Panc1 (cell line): ENCODE measurements around the gene CRTAC1. TPM values are rescaled to one million over a fixed set of nuclear protein-coding genes. Genes with fewer than 3 reads are reported as not detected.

Experiments
- ATAC-seq: fragments of 200-7000 bp; cut with Tn5 transposase; 2 replicates; pipeline ENCODE4 v1.9.1; 2020; ENCODE audit warnings: mild to moderate bottlenecking, moderate library complexity
- BruUV-seq: library from RNA; stranded (reverse); fragments of 400-500 nt; replicated peaks from 2 replicates; lab custom pipeline; 2021; lab: Mats Ljungman, UMichigan
- CTCF ChIA-PET: fragments of 300-600 bp; sonication (Branson Sonifier 250); formaldehyde crosslinking; loops from one replicate; lab custom pipeline; 2022; ENCODE audit warnings: antibody characterized with exemption; lab: Charles Lee
- POLR2A ChIA-PET: fragments of 300-600 bp; sonication (Branson Sonifier 250); formaldehyde crosslinking; loops from one replicate; lab custom pipeline; 2022; ENCODE audit warnings: antibody characterized with exemption; lab: Charles Lee
- DNase-seq: peaks from one replicate; pipeline ENCODE4 v3.0.0-alpha.2; 2010; ENCODE audit warnings: low read depth, low spot score
- H3K27ac ChIP-seq: 2 replicates; pipeline ENCODE4 v1.5.1; 2011; ENCODE audit warnings: mild to moderate bottlenecking, low read length, inconsistent platforms
- H3K27me3 ChIP-seq: fragments of 200-500 bp; sonication (Bioruptor generic); 2 replicates; pipeline ENCODE4 v1.6.0; 2014; ENCODE audit warnings: low read length, inconsistent platforms; ENCODE audit not compliant: control insufficient read depth, insufficient read depth
- H3K36me3 ChIP-seq: fragments of 200-500 bp; sonication (Bioruptor generic); 2 replicates; pipeline ENCODE4 v1.5.1; 2014; ENCODE audit warnings: inconsistent platforms, mild to moderate bottlenecking, low read length, moderate library complexity; ENCODE audit not compliant: control insufficient read depth, insufficient read depth
- H3K4me1 ChIP-seq: 2 replicates; pipeline ENCODE4 v1.5.1; 2011; ENCODE audit warnings: inconsistent platforms, mild to moderate bottlenecking, low read length, moderate library complexity; ENCODE audit not compliant: control insufficient read depth, insufficient read depth
- H3K4me3 ChIP-seq, 2 experiments: 2 replicates each; pipeline ENCODE4 v1.5.1; 2011 to 2012; ENCODE audit warnings: low read depth in 2 of 2, low read length in 2 of 2, mild to moderate bottlenecking in 2 of 2, inconsistent platforms in 1 of 2, moderate library complexity in 1 of 2
- H3K9me3 ChIP-seq: fragments of 200-500 bp; sonication (Bioruptor generic); 2 replicates; pipeline ENCODE4 v1.5.1; 2014; ENCODE audit warnings: low read depth, mild to moderate bottlenecking, inconsistent platforms, low read length, moderate library complexity; ENCODE audit not compliant: control insufficient read depth, insufficient read depth
- POLR2AphosphoS5 ChIP-seq: IDR thresholded peaks from 2 replicates; pipeline ENCODE4 v1.6.1; 2012; ENCODE audit warnings: mild to moderate bottlenecking, low read depth, low read length, moderate library complexity
- SIN3A ChIP-seq: IDR thresholded peaks from 2 replicates; pipeline ENCODE4 v1.6.1; 2012; ENCODE audit warnings: low read depth, mild to moderate bottlenecking, low read length, moderate library complexity, borderline replicate concordance; ENCODE audit not compliant: insufficient read depth
- TCF7L2 ChIP-seq: IDR thresholded peaks from 2 replicates; pipeline ENCODE4 v1.6.1; 2011; ENCODE audit warnings: mild to moderate bottlenecking, low read depth, low read length, inconsistent platforms
- in situ Hi-C: cut with HindIII; loops from 2 replicates; pipeline ENCODE4 v1.10.0; 2016; ENCODE audit warnings: low sequenced_read_pairs, low pct_unique_long_range_greater_than_20kb
- intact Hi-C: fragments of 100-400 bp; cut with micrococcal nuclease; formaldehyde crosslinking; loops from one replicate; pipeline ENCODE4 v1.10.0; 2022; ENCODE audit not compliant: unreplicated experiment
- total RNA-seq: library from RNA; stranded (reverse); gene quantifications from one replicate; pipeline ENCODE4 v1.2.1, GENCODE V29; 2021; ENCODE audit not compliant: unreplicated experiment
- TF ChIP-seq, protein P1 (sequence below), 2 experiments: IDR thresholded peaks; 2 replicates each; pipeline ENCODE4 v1.6.1; 2011 to 2012; ENCODE audit warnings: low read depth in 2 of 2, control low read depth in 1 of 2, low read length in 1 of 2, mild to moderate bottlenecking in 1 of 2, moderate library complexity in 1 of 2; ENCODE audit not compliant: insufficient read depth in 1 of 2
- TF ChIP-seq, protein P2 (sequence below): fragments of 450-650 bp; IDR thresholded peaks from 2 replicates; pipeline ENCODE4 v1.5.1; 2017; ENCODE audit warnings: mild to moderate bottlenecking

The CRTAC1 gene
- total RNA-seq, 1 experiment from 2014 or later = 0.23 TPM

GRCh38 chr10:97861097-97861750 lies 169.2 kb downstream of the CRTAC1 start:
- DNase-seq (peak; percentile 66), ATAC-seq (peak; percentile 91)
- Histone ChIP-seq H3K4me1 (peaks cover 18% of the 10 kb centered on the region), H3K36me3 (no peaks in the 10 kb centered on the region), H3K4me3 (no peak overlapping the region), H3K9me3 (no peaks in the 10 kb centered on the region), H3K27me3 (peaks cover 6% of the 10 kb centered on the region), H3K27ac (no peak overlapping the region)
- TF ChIP-seq, protein P1, sequence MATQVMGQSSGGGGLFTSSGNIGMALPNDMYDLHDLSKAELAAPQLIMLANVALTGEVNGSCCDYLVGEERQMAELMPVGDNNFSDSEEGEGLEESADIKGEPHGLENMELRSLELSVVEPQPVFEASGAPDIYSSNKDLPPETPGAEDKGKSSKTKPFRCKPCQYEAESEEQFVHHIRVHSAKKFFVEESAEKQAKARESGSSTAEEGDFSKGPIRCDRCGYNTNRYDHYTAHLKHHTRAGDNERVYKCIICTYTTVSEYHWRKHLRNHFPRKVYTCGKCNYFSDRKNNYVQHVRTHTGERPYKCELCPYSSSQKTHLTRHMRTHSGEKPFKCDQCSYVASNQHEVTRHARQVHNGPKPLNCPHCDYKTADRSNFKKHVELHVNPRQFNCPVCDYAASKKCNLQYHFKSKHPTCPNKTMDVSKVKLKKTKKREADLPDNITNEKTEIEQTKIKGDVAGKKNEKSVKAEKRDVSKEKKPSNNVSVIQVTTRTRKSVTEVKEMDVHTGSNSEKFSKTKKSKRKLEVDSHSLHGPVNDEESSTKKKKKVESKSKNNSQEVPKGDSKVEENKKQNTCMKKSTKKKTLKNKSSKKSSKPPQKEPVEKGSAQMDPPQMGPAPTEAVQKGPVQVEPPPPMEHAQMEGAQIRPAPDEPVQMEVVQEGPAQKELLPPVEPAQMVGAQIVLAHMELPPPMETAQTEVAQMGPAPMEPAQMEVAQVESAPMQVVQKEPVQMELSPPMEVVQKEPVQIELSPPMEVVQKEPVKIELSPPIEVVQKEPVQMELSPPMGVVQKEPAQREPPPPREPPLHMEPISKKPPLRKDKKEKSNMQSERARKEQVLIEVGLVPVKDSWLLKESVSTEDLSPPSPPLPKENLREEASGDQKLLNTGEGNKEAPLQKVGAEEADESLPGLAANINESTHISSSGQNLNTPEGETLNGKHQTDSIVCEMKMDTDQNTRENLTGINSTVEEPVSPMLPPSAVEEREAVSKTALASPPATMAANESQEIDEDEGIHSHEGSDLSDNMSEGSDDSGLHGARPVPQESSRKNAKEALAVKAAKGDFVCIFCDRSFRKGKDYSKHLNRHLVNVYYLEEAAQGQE (IDR thresholded peaks at IDR 0.05; ENCODE audit: insufficient read depth in 1 of 2, low read depth in 2 of 2, low read length in 1 of 2) = no peak
- TF ChIP-seq TCF7L2 (no peak), SIN3A (no peak), POLR2AphosphoS5 (no peak)
- TF ChIP-seq, protein P2, sequence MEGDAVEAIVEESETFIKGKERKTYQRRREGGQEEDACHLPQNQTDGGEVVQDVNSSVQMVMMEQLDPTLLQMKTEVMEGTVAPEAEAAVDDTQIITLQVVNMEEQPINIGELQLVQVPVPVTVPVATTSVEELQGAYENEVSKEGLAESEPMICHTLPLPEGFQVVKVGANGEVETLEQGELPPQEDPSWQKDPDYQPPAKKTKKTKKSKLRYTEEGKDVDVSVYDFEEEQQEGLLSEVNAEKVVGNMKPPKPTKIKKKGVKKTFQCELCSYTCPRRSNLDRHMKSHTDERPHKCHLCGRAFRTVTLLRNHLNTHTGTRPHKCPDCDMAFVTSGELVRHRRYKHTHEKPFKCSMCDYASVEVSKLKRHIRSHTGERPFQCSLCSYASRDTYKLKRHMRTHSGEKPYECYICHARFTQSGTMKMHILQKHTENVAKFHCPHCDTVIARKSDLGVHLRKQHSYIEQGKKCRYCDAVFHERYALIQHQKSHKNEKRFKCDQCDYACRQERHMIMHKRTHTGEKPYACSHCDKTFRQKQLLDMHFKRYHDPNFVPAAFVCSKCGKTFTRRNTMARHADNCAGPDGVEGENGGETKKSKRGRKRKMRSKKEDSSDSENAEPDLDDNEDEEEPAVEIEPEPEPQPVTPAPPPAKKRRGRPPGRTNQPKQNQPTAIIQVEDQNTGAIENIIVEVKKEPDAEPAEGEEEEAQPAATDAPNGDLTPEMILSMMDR = no peak
- CTCF ChIA-PET = interaction anchor here (0.5 to 0.7 kb wide), 2 partner anchors 170 to 1729 kb away, joined by 3 to 7 read pairs; no protein-coding TSS in a partner anchor
- intact Hi-C loops (no loop called here), in situ Hi-C loops (no loop called here)
- no TSS peak for BruUV-seq
- POLR2A ChIA-PET = interaction anchor here (0.6 kb wide), 1 partner anchor 9 kb away, joined by 3 read pairs; no protein-coding TSS in a partner anchor

- H3K9me3 ChIP-seq = no peaks in the 10 kb centered on the region
- intact Hi-C loops (no loop called here), in situ Hi-C loops (no loop called here)
- no peaks in the 10 kb centered on the region for H3K36me3 ChIP-seq
- POLR2A ChIA-PET = no interaction called here
- H3K27ac ChIP-seq = no peak overlapping the region
- BruUV-seq = no TSS peak
- no peak overlapping the region for H3K4me3 ChIP-seq
- H3K27me3 ChIP-seq = peaks cover 9% of the 10 kb centered on the region
- DNase-seq (no peak), ATAC-seq (no peak)
- TF ChIP-seq, protein P1 (IDR thresholded peaks at IDR 0.05; ENCODE audit: insufficient read depth in 1 of 2, low read depth in 2 of 2, low read length in 1 of 2) = no peak
- TF ChIP-seq, protein P2 = no peak
- TF ChIP-seq TCF7L2 (no peak), SIN3A (no peak), POLR2AphosphoS5 (no peak)
- CTCF ChIA-PET = no interaction called here
- peaks cover 18% of the 10 kb centered on the region for H3K4me1 ChIP-seq
Observed at GRCh38 chr10:97858001-97858439, 172.4 kb downstream of the CRTAC1 start.
